Tibial nerve (tissue), 4 donors: ENCODE results near the gene SPATC1L.

Experiments used
- CTCF ChIP-seq, 5 experiments: fragments of 200-600 bp in 3 of 5; fragments of 450-650 bp in 2 of 5; sonication (generic) in 3 of 5; IDR thresholded peaks; one replicate each; pipeline ENCODE4 v1.5.1; 2016 to 2019; ENCODE audit warnings: antibody characterized with exemption in 5 of 5, mild to moderate bottlenecking in 3 of 5, moderate library complexity in 2 of 5
- EP300 ChIP-seq, 2 donors: sonication (generic); formaldehyde crosslinking; IDR thresholded peaks; one replicate each; pipeline ENCODE4 v1.6.1; 2017; ENCODE audit warnings: antibody characterized with exemption in 2 of 2, mild to moderate bottlenecking in 1 of 2
- POLR2A ChIP-seq, 2 donors: fragments of 450-650 bp; IDR thresholded peaks; one replicate each; pipeline ENCODE4 v1.6.1; 2017; ENCODE audit warnings: antibody characterized with exemption in 2 of 2, mild to moderate bottlenecking in 2 of 2, moderate library complexity in 2 of 2

- TF ChIP-seq POLR2A (IDR thresholded peaks at IDR 0.05) (no peak), CTCF (IDR thresholded peaks at IDR 0.05) (no peak), EP300 (IDR thresholded peaks at IDR 0.05) (no peak)
These were observed 61.2 kb downstream of the SPATC1L start for GRCh38 chr21:46122758-46123683.
